RWPE1 (cell line): Measurements from ENCODE around the gene CD74.

Experiments used
- CTCF ChIA-PET: fragments of 350-600 bp; sonication (Branson Sonifier 250); formaldehyde crosslinking; extraction: SDS; loops from one replicate; lab custom pipeline; 2021; lab: Yijun Ruan, JAX
- POLR2A ChIA-PET: fragments of 400-600 bp; formaldehyde crosslinking; extraction: SDS; loops from one replicate; lab custom pipeline; 2020; ENCODE audit warnings: antibody characterized with exemption; ENCODE audit not compliant: low non-redundant PET; lab: Yijun Ruan, JAX
- DNase-seq: peaks from one replicate; pipeline ENCODE4 v3.0.0; 2012; ENCODE audit warnings: low spot score
- H3K27ac ChIP-seq: fragments of 450-650 bp; 2 replicates; pipeline ENCODE4 v1.5.1; 2017
- TF ChIP-seq, protein P1 (sequence below): fragments of 450-650 bp; conservative IDR thresholded peaks from 2 replicates; pipeline ENCODE4 v1.5.1; 2017; ENCODE audit warnings: low read depth, mild to moderate bottlenecking

The CD74 gene

DNA sequence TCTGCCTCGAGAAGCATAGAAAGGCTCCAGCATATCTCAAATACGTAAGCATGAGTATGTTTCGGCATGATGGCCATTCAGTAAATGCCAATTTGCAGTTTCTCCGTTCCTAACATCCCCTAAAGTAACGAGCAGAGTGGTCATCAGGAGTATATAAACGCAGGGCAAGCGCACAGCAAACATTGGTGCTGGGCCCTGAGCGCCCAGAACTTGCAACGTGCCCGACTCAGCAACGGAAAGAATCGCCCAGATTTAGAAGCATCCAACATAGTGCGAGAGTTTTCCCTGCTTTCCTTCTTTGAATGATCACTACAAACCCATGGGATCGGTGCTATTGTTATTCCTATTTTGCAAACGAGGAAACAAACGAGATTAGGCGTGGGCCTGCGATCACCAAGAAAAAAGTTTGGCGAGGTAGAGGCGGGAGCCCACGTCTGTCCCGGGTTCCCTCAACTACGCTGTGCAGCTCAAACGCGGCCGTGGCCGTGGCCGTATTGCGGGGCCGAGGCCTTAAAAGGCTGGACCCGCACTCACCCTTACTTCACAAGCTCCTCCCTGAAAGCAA is 36.3 kb upstream of the CD74 start:
- H3K27ac ChIP-seq, result peak overlapping the region; percentile 94
- POLR2A ChIA-PET, result interaction anchor here (0.6 kb wide), 1 partner anchor 172 kb away, joined by 3 read pairs; no protein-coding TSS in a partner anchor
- CTCF ChIA-PET, result interaction anchor here (0.6 to 2.2 kb wide), 4 partner anchors 11 to 869 kb away, joined by 3 to 8 read pairs (median 3); no protein-coding TSS in a partner anchor
- no peak for DNase-seq
- TF ChIP-seq, protein P1, sequence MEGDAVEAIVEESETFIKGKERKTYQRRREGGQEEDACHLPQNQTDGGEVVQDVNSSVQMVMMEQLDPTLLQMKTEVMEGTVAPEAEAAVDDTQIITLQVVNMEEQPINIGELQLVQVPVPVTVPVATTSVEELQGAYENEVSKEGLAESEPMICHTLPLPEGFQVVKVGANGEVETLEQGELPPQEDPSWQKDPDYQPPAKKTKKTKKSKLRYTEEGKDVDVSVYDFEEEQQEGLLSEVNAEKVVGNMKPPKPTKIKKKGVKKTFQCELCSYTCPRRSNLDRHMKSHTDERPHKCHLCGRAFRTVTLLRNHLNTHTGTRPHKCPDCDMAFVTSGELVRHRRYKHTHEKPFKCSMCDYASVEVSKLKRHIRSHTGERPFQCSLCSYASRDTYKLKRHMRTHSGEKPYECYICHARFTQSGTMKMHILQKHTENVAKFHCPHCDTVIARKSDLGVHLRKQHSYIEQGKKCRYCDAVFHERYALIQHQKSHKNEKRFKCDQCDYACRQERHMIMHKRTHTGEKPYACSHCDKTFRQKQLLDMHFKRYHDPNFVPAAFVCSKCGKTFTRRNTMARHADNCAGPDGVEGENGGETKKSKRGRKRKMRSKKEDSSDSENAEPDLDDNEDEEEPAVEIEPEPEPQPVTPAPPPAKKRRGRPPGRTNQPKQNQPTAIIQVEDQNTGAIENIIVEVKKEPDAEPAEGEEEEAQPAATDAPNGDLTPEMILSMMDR, result no peak

- POLR2A ChIA-PET, result no interaction called here
- TF ChIP-seq, protein P1, result no peak
- no peak for DNase-seq
- CTCF ChIA-PET, result interaction anchor here (0.5 kb wide), 1 partner anchor 233 kb away, joined by 3 read pairs; no protein-coding TSS in a partner anchor
- no peak overlapping the region for H3K27ac ChIP-seq
These were observed 35.6 kb upstream of the CD74 start for GRCh38 chr5:150448334-150448733.

DNA sequence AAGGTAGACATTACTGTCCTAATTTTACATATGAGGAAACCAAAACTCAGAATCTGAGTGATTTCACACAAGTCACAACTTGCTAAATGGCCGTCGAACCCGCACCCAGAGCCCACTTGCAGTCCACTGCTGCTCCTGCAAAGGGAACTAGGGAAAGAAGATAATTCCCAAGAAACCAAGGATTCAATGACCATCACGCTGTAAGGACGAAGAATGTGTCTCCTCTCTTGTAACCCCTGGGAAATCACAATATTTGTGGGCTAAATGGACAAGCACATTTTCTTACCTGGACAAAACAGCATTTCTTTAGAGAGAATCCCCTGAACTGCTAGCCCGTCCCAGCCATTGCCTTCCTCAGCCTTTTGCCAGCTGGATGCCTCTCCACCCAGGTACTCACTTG is 34.5 kb upstream of the CD74 start:
- TF ChIP-seq, protein P1, result no peak
- ChIA-PET CTCF (interaction anchor here (2.6 kb wide), 1 partner anchor 11 kb away, joined by 8 read pairs; no protein-coding TSS in a partner anchor), POLR2A (no interaction called here)
- no peak for DNase-seq
- H3K27ac ChIP-seq, result peak overlapping the region; percentile 60; the same call in 1 of the 2 replicates

- ChIA-PET POLR2A (no interaction called here), CTCF (interaction anchor here (0.8 to 2.6 kb wide), 2 partner anchors 10 to 193 kb away, joined by 6 to 8 read pairs; no protein-coding TSS in a partner anchor)
- no peak for DNase-seq
- H3K27ac ChIP-seq, result peak overlapping the region; percentile 60
- TF ChIP-seq, protein P1, result no peak
These were observed 33.9 kb upstream of the CD74 start for GRCh38 chr5:150446583-150446982.

- no peak for DNase-seq
- H3K27ac ChIP-seq, result peak overlapping the region; percentile 60
- ChIA-PET POLR2A (no interaction called here), CTCF (interaction anchor here (0.6 to 2.6 kb wide), 3 partner anchors 10 to 606 kb away, joined by 3 to 8 read pairs (median 6); no protein-coding TSS in a partner anchor)
- TF ChIP-seq, protein P1, result no peak
These were observed 33.4 kb upstream of the CD74 start for GRCh38 chr5:150446088-150446487.

- POLR2A ChIA-PET, result no interaction called here
- DNase-seq, result no peak
- peak overlapping the region; percentile 25 for H3K27ac ChIP-seq
- CTCF ChIA-PET, result interaction anchor here (0.6 to 1.5 kb wide), 2 partner anchors 9 to 51 kb away, joined by 4 to 6 read pairs; no protein-coding TSS in a partner anchor
- TF ChIP-seq, protein P1, result no peak
These were observed 32.1 kb upstream of the CD74 start for GRCh38 chr5:150444770-150445169.
